Activated T-helper 2 cell treated with anti-CD3 and anti-CD28 coated beads, Interferon-gamma antibody, Interleukin-2, Interleukin-4, amounts not matched to agents 10 μg/mL and 5 μg/mL and 100 μg/mL, durations not matched to agents 14 hours and 24 hours and 36 hours (primary cell): Measurements from ENCODE around the gene AFTPH. TPM values are rescaled to one million over a fixed set of nuclear protein-coding genes. Genes with fewer than 3 reads are reported as not detected.

Experiments used
- DNase-seq: peaks from one replicate; pipeline ENCODE4 v3.0.0; 2021; ENCODE audit warnings: low spot score
- H3K27ac Mint-ChIP-seq: one replicate; pipeline ENCODE4 v1.8.0; 2021; ENCODE audit warnings: mixed read lengths
- H3K27me3 Mint-ChIP-seq: one replicate; pipeline ENCODE4 v1.8.0; 2021; ENCODE audit warnings: low read depth, mixed read lengths
- H3K36me3 Mint-ChIP-seq: one replicate; pipeline ENCODE4 v1.8.0; 2021; ENCODE audit warnings: low read depth, mixed read lengths
- H3K4me1 Mint-ChIP-seq: one replicate; pipeline ENCODE4 v1.8.0; 2021; ENCODE audit warnings: low read depth, mixed read lengths
- H3K4me3 Mint-ChIP-seq: one replicate; pipeline ENCODE4 v1.8.0; 2021; ENCODE audit warnings: low read depth, mild to moderate bottlenecking, moderate library complexity, mixed read lengths
- H3K9me3 Mint-ChIP-seq: one replicate; pipeline ENCODE4 v1.8.0; 2021; ENCODE audit warnings: mixed read lengths
- intact Hi-C: fragments of 100-400 bp; cut with micrococcal nuclease; formaldehyde crosslinking; loops from one replicate; pipeline ENCODE4 v1.15.1; 2023
- total RNA-seq: library from RNA; stranded (reverse); gene quantifications from 2 replicates; pipeline ENCODE4 v1.2.3, GENCODE V29; 2022

Gene AFTPH
- total RNA-seq, 1 donor from 2014 or later = 36.6 TPM

DNA sequence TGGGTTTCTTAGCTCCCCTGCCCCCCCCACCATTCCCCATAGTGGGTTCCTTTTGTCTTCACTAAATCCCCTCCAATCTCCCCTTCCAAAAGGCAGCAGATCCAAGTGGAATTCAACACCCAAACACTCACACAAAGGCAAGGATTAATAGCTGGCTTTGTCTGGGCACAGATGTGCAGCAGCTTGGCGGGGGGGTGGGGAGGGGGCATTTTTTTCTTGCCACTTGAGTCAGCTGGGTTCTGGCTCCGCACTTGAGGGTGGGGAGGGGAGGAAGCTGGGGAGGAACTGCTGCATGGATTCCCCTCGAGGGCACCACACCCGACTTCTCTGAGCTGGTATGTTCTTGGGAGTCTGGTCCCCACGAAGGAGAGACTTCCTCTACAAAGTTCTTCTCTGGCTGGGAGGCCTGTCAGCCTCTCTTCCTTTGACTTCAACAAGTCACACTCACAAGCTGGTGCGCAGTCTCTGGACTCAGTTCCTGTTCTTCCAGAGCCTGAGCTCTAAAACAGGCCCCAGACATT lies 93.6 kb downstream of the AFTPH start:
- peaks cover 14% of the 10 kb centered on the region for H3K27me3 Mint-ChIP-seq
- H3K27ac Mint-ChIP-seq = no peak overlapping the region
- H3K9me3 Mint-ChIP-seq = no peaks in the 10 kb centered on the region
- no peak overlapping the region for H3K4me3 Mint-ChIP-seq
- no peaks in the 10 kb centered on the region for H3K36me3 Mint-ChIP-seq
- intact Hi-C loops = no loop called here
- no peaks in the 10 kb centered on the region for H3K4me1 Mint-ChIP-seq
- no peak for DNase-seq

DNA sequence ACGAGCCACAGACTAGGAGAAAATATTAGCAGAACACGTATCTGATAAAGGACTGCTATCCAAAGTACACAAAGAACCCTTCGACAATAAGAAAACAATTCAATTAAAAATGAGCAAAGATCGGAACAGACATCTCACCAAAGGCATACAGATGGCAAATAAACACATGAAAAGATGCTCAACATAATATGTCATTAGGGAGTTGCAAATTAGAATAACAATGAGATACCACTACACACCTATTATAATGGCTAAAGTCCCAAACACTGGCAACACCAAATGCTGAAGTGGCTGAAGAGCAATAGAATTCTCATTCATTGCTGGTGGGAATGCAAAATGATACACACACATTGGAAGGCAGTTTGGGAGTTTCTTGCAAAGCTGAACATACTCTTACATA lies 96.5 kb downstream of the AFTPH start:
- intact Hi-C loops = no loop called here
- Mint-ChIP-seq H3K4me3 (no peak overlapping the region), H3K27me3 (peaks cover 7% of the 10 kb centered on the region), H3K4me1 (no peaks in the 10 kb centered on the region), H3K36me3 (no peaks in the 10 kb centered on the region), H3K9me3 (no peaks in the 10 kb centered on the region), H3K27ac (no peak overlapping the region)
- no peak for DNase-seq

DNA sequence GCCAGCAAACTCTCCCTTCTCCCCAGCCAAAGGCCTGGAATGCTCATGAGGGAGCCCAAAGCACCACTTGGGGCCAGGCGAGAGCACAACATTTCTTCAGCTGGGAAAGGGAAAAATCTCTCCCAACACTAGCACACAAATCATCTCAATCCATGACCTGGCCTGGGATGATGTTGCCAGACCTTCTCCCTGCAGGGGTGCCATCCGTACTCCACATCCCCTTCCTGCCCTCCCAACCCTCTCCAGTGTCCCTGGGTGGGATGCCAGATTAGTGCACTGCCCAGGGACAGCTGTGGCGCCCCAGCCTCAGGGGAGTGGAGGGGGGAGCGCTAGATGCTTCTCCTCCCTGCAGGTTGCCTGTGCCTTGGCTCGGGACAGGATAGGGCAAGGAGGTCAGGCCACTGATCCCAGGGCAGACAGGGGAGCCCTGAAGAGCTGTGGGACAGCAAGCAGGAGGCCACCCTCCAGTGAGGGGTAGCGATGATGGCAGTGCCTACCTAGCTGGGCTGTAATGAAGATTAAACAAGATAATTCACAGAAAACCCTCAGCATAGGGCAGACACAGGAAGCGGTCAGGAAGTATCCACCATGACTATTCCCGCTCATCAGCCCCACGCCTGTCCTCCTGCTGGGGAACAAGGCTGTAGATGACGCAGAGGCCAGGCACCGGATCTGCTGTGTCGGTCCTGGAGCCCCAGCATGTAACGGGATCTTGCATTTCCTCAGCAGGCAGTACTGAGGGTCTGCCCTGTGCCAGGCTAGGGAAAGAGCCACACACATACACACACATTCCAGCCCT lies 98.5 kb downstream of the AFTPH start:
- H3K27me3 Mint-ChIP-seq = peaks cover 5% of the 10 kb centered on the region
- no peaks in the 10 kb centered on the region for H3K4me1 Mint-ChIP-seq
- no peaks in the 10 kb centered on the region for H3K9me3 Mint-ChIP-seq
- H3K4me3 Mint-ChIP-seq = no peak overlapping the region
- H3K27ac Mint-ChIP-seq = no peak overlapping the region
- no peaks in the 10 kb centered on the region for H3K36me3 Mint-ChIP-seq
- intact Hi-C loops = no loop called here
- no peak for DNase-seq

DNA sequence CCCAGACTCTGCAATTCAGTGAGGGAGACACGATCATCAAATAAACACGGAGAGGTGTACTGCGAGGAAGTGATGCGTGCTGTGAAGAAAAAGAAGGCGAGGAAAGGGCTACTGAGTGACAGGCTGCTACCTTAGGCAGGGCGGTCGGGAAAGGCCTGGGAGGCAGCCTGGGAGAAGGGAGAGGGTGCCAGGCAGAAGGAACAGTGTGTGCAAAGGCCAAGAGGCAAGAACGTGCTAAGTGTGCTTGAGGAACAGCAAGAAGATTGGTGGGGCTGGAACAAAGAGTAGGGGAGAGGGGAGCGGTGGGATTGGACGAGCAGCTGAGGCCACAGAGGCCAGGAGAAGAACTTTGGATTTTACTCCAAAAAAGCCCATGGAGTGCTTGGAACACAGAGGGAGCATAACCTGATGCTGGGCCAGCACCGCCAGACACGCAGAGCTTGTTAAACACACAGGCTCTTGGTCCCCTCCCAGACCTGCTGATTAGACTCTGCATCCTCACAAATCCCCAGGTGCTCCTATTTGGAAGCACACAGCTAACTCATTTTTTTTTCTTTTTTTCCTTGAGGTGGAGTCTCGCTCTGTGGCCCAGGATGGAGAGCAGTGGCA lies 99.2 kb downstream of the AFTPH start:
- Mint-ChIP-seq H3K4me1 (no peaks in the 10 kb centered on the region), H3K36me3 (no peaks in the 10 kb centered on the region), H3K27me3 (peaks cover 2% of the 10 kb centered on the region), H3K4me3 (no peak overlapping the region), H3K27ac (no peak overlapping the region), H3K9me3 (no peaks in the 10 kb centered on the region)
- DNase-seq = no peak
- intact Hi-C loops = no loop called here

DNA sequence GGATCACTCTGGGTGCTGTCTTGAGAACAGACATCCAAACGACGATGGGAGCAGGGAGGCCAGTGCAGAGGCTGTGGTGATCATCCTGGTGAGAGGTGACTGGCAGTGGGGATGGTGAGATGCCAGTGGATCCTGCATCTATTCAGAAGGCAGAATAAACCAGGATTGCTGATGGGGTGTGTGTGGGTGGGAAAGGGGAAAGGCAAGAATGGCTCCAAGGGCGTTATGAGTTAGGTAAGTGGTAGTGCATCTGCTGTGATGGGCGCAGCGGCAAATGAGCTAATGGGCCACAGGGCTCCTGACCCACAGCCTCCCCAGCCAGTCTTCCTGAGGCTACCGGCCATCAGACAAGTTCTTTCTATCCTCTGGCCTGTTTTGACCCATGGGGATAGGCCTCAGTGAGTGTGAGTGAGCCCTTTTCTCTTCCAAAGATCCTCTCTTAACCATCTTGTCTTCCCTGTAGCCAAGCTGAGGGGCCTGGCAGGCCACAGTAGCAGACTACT lies 100.0 kb downstream of the AFTPH start:
- Mint-ChIP-seq H3K36me3 (no peaks in the 10 kb centered on the region), H3K27me3 (peaks cover 2% of the 10 kb centered on the region), H3K4me3 (no peak overlapping the region), H3K9me3 (no peaks in the 10 kb centered on the region), H3K27ac (no peak overlapping the region), H3K4me1 (no peaks in the 10 kb centered on the region)
- DNase-seq = no peak
- intact Hi-C loops = no loop called here

DNA sequence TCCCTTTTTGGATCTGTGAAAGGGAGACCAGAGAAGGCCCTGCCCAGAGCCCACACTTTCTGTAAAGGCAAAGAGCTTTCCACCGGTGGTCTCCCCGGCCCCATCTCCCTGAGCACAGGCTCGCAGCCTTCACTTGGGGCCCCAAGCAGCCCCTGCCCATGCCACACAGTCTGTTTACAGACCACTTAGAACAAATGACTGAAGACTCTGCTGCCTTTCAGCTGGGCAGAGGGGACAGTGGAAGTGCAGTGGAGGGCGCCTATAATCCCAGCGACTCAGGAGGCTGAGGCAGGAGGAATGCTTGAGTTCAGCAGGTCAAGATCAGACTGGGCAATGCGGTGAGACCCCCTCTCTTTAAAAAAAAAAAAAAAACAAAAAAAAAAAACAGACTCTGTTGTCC lies 100.7 kb downstream of the AFTPH start:
- no peaks in the 10 kb centered on the region for H3K9me3 Mint-ChIP-seq
- no peaks in the 10 kb centered on the region for H3K36me3 Mint-ChIP-seq
- peaks cover 2% of the 10 kb centered on the region for H3K27me3 Mint-ChIP-seq
- intact Hi-C loops = no loop called here
- H3K4me1 Mint-ChIP-seq = no peaks in the 10 kb centered on the region
- H3K4me3 Mint-ChIP-seq = no peak overlapping the region
- no peak overlapping the region for H3K27ac Mint-ChIP-seq
- DNase-seq = no peak

DNA sequence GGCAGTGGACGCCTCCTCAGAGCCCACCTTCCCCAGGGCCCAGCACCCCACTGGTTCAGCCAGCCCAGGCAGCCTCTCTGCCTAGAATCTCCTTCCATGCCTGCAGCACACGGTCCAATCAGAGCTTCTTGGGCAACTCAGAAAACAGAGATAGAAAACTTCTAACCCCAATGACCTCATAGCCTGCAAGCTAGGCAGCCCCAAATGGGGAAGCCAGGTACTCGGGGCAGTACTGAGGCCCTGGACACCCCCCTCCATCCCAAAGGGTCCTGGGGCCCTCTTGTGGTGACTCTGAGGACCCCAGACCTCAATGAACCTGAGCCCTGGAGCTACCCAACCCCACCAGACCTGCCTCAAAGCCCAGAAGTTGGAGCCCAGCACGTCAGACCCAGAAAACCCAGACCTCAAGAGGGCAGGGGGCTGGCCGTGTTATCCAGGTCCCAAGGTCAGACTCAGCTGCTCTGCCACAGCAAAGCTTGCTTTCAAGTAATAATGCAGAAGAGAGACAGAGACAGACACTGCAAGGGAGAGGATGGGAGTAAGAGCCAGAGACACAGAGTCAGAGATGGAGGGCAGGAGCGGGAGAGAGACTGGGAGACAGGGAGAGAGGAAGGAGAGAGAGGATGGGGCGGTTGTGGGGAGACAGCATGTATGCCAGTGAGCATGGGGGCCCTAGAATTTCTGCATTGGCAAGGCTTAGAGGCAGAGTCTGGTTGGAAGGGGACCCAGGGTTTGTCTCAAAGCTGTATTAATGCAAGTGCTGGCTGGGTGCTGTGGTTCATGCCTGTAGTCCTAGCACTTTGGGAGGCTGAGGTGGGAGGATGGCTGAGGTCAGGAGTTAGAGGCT lies 101.4 kb downstream of the AFTPH start:
- Mint-ChIP-seq H3K27me3 (peaks cover under 1% of the 10 kb centered on the region), H3K9me3 (no peaks in the 10 kb centered on the region), H3K36me3 (peaks cover under 1% of the 10 kb centered on the region), H3K4me3 (no peak overlapping the region), H3K4me1 (no peaks in the 10 kb centered on the region), H3K27ac (no peak overlapping the region)
- intact Hi-C loops = no loop called here
- DNase-seq = no peak

DNA sequence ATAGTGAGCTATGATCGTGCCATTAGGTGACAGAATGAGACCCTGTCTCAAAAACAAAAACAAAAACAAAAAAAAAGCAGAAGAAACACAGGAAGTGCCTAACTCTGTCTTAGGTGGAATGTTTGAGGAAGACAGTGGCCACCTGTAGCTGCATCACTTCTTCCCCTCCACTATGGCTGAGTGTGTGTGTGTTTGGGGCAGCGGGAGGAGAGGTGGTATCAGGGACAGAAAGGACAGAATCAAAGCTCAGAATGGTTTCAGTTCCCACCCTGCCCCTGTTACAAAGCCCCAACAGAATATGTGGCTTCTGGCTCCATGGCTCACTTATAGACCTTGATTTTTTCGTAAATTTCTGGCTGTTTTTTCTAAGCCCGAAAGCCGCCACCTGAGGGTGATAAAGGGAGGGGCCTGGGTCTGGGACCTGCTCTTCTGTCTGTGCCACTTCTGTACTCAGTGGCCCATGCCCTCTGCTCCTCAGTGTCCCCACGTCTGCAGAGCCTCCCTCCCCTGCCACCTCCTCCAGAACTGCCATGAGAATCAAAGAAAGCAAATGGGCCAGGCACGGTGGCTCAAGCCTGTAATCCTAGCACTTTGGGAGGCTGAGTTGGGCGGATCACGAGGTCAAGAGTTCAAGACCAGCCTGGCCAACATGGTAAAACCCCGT lies 102.2 kb downstream of the AFTPH start:
- H3K4me3 Mint-ChIP-seq = no peak overlapping the region
- H3K27me3 Mint-ChIP-seq = no peaks in the 10 kb centered on the region
- intact Hi-C loops = no loop called here
- H3K36me3 Mint-ChIP-seq = peaks cover 8% of the 10 kb centered on the region
- H3K4me1 Mint-ChIP-seq = no peaks in the 10 kb centered on the region
- DNase-seq = no peak
- no peak overlapping the region for H3K27ac Mint-ChIP-seq
- H3K9me3 Mint-ChIP-seq = no peaks in the 10 kb centered on the region

DNA sequence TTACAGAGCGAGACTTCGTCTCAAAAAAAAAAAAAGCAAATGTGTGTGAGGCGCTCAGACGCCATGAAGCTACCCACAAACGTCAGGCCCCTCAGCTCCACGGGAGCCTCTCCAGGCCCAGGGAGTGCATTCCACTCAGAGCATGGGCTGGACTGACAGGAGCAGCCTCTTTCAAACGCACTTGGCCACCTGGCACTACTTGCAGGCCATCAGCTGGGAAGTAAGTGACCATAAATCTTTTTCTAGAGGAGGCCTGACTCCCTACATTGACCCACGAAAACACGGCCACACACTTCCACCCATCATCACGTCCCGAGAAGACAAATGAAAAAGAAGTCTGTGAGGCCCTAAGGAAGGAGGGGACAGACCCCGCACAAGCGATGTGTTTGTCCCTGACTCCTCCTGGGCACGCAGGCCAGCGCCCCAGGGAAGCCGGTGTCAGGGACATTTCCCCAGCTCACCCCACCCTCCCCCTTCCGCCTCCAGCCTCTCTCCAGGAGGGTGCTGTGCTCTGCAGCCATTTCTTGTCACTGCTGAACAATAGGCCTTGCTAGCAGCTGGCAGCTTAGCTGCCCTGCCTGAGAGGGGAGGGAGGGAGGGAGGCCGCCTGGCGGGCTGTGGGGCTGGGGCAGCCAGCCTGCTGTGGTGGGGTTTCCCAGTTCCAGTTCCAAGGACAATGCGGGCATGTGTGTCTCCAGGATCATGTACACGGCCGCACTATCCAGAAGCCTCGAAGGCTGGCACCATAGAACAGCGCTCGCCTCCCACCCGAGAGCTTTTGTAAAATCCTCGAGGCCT lies 103.0 kb downstream of the AFTPH start:
- Mint-ChIP-seq H3K4me1 (no peaks in the 10 kb centered on the region), H3K4me3 (no peak overlapping the region), H3K27me3 (no peaks in the 10 kb centered on the region), H3K9me3 (no peaks in the 10 kb centered on the region), H3K36me3 (peaks cover 9% of the 10 kb centered on the region), H3K27ac (no peak overlapping the region)
- no peak for DNase-seq
- intact Hi-C loops = no loop called here

DNA sequence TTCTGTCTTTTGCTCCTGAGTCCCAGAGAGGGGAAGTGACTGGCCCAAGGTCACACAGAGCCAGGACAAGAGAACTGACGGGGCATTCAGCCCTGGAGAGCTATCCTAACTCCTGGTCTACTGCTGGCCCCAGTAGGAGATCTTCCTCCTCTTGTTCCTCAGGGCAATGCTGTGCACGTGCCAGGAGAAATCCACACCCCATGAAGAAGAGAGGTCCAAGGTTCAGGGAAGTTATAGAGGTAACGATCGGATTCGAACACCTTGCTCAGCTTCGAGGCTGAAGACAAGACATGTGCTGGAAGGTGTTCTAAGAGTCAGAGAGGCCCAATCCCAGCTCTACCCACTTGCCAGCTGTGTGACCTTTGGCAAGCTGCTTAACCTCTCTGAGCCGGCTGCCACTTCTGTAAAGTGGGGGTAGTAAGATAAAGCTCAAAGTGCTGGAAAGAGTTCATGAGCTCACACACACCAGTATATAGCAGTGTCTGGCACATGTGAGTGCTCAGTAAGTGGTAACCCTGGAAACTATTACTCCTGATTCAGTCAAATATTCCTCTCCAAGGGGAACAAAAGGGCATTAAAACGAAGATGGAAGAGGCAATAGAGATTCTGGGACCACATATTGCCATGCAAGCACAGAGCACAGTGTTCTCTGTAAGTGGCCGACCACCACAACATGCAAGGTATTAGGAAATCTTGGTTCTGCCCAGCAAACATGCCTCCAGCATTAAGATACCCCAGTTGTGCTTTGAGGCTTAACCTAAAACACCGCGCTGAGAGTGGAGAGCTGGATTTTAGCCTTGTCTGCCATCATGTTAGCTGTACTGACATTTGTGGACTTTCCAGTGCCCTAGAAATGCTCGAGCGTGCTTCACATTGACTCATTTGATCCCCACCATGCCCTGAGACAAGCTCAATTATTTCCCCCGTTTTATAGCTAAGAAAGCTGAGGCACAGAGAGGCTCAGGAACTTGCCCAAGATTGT lies 104.0 kb downstream of the AFTPH start:
- no peak overlapping the region for H3K4me3 Mint-ChIP-seq
- peaks cover 13% of the 10 kb centered on the region for H3K36me3 Mint-ChIP-seq
- H3K9me3 Mint-ChIP-seq = no peaks in the 10 kb centered on the region
- no peak overlapping the region for H3K27ac Mint-ChIP-seq
- H3K4me1 Mint-ChIP-seq = no peaks in the 10 kb centered on the region
- DNase-seq = no peak
- H3K27me3 Mint-ChIP-seq = no peaks in the 10 kb centered on the region
- intact Hi-C loops = no loop called here

DNA sequence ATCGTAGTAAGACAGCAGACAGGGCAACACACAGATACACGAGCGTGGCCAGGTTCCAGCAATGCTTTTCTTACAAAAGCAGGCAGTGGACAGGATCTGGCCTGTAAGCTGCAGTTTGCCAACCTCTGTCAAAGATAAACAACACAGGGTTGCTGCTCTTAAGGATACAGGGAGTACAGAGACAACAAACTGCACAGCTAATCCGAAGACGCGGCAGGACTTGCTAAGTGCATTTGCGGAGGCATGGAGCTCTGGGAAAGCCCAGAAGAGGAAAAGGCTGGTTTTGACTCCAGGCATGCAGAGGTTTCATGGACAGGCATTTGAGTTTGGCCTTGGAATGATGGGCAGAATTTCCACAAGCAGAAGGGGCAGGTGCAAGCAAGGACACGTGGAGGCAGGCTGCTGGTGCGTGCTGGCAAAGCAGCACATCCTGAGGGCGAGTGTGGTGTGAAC lies 105.2 kb downstream of the AFTPH start:
- Mint-ChIP-seq H3K4me3 (no peak overlapping the region), H3K4me1 (no peaks in the 10 kb centered on the region), H3K27ac (no peak overlapping the region), H3K9me3 (no peaks in the 10 kb centered on the region), H3K36me3 (peaks cover 23% of the 10 kb centered on the region), H3K27me3 (no peaks in the 10 kb centered on the region)
- intact Hi-C loops = no loop called here
- DNase-seq = no peak
